HL-60/S4 treated with phorbol 12-myristate 13-acetate at 8.2 ng/mL for 4 days and 3 days (cell line): ENCODE results near the gene OR52K2.
"Not testable (repeated sequence)": the region's sequence is repeated elsewhere in the genome, so short reads cannot be mapped to it uniquely, and the experiment has no call there.

ENCODE experiments used
- in situ Hi-C: fragments of 300-500 bp; cut with MboI; formaldehyde crosslinking; loops from 2 replicates; pipeline ENCODE4 v1.15.0; 2022; ENCODE audit warnings: low sequenced_read_pairs

Gene OR52K2

DNA sequence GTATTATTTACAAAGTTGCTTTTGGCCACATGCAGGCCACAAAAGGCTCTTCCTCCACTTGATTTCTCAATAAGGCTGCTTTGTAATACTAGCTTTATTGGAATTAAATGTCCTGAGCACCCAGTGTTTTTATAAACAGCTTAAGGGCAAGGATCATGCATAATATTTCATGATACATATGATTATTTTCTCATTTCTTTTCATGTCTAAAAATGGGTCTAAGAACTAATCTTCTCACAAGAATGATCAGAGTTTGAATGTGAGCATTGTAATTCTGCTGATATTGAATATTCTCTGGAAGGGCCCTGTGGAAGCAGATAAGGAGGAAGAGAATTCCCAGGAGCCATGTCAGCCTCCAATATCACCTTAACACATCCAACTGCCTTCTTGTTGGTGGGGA is at the start of gene OR52K2:
Gene OR52K2 (plus strand): TSS at position 301 of the 400 bp plus-strand sequence. CDS start 45 bp downstream, at position 346.
- in situ Hi-C loops = no loop called here

DNA sequence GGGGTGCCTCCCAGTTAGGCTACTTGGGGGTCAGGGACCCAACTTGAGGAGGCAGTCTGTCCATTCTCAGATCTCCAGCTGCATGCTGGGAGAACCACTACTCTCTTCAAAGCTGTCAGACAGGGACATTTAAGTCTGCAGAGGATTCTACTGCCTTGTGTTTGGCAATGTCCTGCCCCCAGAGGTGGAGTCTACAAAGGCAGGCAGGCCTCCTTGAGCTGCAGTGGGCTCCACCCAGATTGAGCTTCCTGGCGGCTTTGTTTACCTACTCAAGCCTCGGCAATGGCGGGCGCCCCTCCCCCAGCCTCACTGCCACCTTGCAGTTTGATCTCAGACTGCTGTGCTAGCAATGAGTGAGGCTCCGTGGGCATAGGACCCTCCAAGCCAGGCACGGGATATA is 42.9 kb upstream of the OR52K2 start:
- in situ Hi-C loops = not testable (repeated sequence)

DNA sequence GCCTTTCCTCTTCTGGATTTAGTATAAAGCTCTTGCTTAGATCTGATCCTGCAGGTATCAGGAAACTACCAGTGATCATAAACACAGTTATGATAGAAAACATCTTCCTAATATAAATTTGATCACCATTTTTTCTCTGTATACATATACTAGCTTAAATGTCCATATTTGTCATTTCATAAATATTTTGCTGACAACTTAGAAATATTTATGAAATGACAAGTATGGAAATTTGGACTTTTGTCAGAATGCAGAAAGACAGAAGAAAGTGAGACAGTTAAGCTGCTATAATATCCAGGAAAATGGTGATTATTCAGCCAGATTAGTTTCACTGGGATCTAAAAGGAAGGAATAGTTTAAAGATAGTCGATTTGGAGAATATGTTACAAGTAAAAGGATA is 32.8 kb upstream of the OR52K2 start:
- in situ Hi-C loops = no loop called here

DNA sequence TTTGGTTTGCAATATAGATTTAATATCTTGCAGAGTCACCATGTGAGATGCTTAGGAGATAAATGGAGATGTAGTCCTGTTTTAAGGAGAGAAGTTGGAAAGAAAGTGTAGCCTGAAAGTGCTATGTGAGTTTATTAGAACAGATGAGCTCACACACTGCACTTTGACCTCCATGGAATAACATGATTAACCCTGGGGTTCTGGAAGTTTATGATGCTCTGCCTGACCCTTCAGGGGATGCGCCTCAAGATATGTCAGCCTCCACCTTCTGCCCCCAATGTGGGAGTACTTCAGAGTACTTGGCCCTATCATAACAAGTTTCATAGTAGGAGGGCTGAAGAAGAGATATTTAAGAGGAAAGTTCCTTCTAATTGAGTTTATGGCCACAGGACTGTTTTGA is 32.3 kb upstream of the OR52K2 start:
- in situ Hi-C loops = no loop called here

DNA sequence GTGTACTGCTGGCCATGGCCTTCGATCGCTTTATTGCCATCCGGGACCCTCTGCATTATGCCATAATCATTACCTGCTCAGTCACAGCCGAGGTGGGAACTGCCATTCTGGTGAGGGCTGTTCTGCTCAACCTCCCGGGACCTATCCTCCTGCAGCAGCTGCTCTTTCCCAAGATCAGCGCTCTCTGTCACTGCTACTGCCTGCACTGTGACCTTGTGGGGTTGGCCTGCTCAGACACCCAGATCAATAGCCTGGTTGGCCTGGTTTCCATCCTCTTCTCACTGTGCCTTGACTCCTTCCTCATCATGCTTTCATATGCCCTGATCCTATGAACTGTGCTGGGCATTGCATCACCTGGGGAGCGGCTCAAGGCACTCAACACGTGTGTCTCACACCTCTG is 30.7 kb upstream of the OR52K2 start:
- in situ Hi-C loops = no loop called here

DNA sequence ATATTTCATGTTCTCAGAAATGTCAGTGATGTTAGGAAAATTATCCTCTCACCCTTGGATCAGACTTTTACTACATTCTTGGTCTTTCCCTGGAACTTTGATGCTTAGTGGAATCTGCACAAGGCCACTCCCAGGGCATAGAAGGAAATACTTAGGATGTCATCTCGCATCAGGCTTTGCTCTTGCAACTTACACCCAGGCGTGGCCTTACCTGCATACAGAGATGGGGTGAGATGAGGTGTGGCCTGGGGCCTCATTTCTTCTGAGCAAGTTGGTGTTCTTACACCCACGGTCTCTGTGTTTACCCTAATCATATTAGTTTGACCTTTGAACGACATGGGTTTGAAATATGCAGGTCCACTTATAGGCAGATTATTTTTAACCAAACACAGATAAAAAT is 19.0 kb upstream of the OR52K2 start:
- in situ Hi-C loops = no loop called here

DNA sequence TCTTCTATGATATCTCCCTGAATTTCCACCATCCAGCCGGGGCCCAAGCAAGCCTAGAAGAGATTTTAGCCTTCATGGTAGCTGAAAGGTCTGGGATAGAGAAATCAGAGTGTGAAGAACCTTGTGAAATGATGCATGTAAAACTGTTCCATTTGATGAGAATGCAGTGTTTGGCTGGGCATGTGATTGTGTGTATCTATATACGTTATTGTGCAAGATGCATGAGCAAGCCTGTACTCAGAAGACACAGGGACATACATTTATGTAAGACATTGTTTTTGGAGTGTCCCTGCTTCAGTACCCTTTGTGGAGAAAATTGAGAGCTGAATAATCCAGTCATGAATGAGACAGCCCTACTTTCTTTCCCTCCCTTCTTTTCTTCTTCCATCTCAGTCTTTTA is 15.2 kb upstream of the OR52K2 start:
- in situ Hi-C loops = no loop called here

DNA sequence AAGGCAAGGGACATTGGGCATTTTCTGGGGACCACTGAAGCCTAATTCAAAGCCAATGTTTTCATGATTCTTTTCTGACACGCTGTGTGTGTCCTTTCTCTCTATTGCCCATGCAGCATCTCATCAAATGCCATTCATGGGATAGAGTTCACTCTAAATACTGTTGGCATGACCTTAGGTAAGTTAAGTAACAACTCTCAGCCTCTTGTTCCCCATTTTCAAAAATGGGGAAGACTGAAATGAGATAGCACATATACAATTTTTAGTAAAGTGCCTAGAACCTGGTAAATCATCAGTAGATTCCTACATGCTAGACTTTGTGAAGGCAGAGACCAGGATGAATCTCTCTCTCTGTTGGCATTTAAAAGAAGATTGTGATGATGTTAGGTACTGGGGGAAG is 12.7 kb upstream of the OR52K2 start:
- in situ Hi-C loops = no loop called here

DNA sequence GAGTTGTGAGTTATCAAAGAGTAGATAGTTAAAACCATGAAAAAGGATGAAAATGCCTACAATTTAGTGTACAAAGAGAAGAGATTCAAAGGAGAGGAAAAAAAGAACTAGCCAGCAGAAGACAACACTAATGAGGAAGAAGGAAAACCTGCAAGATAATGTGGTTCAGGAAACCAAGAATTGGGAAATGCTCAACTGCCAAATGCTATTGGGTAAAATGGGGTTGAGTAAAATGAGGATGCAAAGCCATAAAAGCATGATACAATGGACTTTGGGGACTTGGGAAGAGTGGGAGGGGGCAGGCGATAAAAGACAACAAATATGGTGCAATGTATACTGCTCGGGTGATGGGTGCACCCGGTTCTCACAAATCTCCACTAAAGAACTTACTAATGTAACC is 7.6 kb upstream of the OR52K2 start:
- in situ Hi-C loops = no loop called here

DNA sequence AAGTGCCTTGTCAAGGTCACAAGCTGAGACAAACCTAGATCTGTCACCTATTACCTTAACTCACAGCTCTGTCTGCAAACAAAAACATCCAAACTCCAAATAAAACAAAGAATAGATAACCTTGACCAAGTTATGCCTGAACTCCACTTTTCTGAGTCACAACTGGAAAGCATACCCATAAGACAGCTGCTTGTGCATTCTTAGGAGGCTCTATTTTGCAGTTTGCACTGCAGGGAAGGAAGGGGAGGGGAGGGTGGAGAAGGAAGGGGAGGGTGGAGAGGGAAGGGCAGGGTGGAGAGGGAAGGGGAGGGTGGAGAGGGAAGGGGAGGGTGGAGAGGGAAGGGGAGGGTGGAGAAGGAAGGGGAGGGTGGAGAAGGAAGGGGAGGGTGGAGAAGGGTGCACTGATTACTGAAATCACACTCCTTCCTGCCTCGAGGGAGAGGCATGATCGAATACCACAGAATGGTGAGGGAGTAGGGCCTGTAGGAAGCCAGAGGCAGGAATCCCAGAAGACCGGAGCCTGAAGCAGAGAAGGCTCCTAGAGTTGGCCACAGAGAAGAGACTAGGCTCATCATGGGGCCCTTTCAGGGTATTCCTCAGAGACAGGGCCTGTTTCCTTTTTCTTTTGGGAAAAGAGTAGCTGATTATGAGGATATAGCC is 5.7 kb upstream of the OR52K2 start:
- in situ Hi-C loops = no loop called here

DNA sequence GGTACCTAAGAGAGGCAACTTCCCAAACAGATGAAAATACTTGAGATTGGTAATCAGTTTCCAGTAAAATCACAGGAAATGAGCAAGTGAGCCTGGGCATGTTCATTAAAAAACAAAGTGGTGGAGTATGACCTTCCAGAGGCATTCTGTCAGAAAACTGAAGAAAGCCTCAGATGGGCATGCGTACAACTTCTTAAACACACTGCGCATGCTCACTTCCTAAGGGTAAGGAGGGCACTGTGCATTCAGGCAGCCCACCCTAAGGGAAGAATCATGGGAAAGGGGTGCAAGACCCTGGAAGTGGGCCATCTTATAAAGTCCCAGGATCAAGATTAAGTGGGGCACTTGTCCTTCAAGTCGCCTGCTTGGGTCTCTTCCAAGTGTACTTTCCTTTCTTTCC is 4.0 kb downstream of the OR52K2 start:
- in situ Hi-C loops = no loop called here

DNA sequence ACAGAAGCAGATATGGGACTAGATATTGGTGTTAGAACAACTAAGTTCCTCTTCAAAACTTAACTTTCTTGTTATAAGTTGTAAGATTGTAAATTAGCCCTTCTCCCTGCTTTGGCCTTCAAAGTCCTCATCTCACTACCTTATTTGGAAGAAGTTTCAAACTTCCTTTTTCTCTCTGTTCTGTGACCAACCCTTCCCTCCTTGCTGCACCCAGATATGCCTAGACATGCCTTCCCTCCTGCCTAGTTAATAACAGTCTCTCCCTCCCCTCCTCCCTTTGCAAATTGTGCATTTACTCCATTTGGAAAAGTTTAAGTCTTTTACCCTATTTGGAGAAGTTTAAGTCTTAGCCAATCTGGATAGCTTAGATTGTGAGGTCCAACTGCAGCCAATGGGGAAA is 4.9 kb downstream of the OR52K2 start:
- in situ Hi-C loops = no loop called here

DNA sequence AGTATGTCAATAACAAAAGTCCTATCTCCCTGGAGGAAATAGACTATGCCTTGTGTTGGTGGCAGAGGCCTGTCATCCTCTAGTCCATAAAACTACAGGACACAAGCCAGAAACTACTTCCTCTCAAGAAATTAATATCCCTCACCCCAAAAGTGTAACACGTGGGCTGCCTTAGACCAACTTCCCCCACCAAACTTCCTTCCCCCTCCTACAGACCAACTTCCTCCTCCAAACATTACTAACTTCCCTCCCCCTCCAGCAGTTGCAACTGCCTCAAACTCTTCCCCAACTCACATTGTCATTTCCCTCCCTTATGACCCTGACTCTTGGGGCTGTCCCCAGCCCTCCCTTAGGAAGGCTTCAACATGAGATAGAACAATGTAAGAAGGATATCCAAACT is 6.3 kb downstream of the OR52K2 start:
- in situ Hi-C loops = no loop called here

DNA sequence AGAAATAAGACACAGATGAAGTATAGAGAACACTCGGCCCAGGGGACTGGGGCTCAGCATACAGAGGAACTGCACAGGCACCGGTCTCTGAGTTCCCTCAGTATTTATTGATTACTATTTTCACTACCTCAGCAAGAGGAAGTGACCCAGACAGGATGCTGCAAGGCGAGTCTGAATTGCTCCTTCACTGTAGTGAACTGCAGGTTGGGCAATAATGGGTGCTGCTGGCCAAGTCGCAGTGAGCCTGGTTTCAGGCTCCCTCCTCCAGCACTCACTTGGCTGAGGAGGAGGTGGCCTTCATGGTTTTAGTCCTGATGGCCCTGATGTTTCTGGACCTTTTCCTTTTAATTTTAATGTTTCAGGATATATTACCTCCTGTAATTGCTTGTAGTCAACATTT is 10.4 kb downstream of the OR52K2 start:
- in situ Hi-C loops = no loop called here

DNA sequence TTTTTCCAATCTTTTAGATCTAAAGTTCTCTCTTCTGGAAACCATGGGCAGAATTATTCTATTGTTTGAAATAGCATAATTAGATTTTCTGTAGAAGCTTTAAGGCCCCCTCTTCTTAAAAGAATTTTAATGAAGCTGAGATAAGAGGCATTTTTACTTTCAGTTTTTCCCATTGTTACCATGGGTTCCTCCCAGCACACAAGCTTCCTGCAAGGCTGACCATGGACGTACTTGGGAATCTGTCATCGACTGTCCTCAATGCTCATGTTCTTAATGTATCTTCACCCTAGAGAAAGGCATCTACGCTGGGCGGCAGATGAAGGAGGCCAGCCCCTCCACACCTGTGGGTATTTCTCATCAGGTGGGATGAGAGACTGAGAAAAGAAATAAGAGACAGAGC is 11.1 kb downstream of the OR52K2 start:
- in situ Hi-C loops = no loop called here

DNA sequence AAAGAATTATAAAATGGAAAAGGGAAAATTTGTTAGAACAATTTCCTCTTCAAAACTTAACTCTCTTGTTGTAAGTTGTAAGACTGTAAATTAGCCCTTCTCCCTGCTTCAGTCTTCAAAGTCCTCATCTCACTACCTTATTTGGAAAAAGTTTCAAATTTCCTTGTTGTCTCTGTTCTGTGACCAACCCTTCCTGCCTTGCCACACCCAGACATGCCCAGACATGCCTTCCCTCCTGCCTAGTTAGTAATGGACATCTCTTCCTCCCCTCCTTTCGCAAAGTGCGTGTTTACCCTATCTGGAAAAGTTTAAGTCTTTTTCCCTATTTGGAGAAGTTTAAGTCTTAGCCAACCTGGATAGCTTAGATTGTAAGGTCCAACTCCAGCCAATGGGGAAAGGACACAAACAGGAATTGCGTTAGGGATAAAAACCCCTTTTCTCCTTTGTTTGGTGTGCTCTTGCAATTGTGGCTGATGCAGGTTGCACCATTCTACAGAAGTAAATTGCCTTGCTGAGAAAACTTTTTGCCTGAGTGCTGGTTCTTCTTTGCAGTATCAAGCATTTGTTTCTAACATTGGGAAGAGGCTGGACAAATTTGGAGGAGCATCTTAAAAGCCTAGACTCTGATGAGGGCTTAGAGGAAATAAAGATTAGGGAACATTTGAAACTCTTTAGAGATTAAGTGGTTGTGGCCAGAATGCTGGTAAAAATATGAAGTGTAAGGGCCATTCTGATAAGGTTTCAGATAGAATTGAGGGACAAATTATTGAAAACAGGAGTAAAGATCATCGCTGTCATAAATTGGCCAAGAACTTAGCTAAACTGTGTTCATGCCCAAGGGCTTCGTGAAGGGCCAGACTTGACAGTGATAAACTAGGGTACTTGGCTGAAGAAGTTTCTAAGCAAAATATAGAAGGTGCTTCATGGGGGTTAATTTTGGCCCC is 15.4 kb downstream of the OR52K2 start:
- in situ Hi-C loops = no loop called here

DNA sequence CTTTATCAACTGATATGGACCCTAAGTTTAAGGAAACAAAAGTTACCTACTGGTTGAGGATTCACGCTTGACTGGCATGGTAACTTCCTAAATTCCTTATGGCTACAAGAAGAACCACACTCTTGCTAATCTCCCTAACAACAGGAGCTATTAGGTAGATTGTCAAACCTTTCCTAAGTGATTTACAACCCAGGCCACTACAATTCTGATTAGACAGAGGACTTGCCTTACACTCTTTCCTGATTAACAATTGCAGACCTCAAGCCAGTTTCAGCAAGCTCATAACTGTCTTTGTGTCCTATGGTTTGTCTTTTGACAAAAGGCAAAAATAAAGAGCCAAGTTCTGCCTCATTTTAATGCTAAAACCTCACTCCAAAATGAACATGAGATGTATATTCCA is 16.3 kb downstream of the OR52K2 start:
- in situ Hi-C loops = no loop called here

DNA sequence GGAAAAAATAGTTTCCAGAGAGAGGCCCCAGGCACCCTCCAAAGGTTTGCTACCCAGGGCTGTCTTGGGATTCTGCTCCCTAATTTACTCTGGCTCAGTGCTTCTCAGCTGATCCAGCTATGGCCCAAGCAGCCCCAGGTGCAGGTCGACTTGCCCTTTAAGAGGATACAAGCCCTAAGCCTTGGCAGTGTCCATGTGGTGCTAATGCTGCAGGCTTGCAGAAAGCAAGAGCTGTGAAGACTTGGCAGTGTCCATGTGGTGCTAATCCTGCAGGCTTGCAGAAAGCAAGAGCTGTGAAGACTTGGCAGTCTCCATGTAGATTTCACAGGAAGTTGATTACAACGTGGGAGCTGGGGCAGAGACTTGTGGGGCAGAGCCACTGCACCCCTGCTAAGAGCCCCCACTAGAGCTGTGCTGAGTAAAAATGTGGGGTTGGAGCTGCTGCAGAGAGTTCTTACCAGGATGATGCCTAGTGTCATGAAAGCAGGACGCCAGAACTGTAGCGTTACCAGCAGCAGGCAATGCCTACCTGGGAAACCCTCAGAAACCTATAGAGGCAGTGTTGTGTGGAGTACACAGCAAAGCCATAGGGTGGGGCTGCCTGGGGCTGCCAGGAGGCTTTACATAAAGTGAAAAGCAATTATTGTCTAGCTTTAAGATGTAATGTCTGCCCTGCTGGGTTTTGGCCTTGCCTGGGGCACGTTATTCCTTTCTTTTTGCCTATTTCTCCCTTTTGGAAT is 17.2 kb downstream of the OR52K2 start:
- in situ Hi-C loops = no loop called here

DNA sequence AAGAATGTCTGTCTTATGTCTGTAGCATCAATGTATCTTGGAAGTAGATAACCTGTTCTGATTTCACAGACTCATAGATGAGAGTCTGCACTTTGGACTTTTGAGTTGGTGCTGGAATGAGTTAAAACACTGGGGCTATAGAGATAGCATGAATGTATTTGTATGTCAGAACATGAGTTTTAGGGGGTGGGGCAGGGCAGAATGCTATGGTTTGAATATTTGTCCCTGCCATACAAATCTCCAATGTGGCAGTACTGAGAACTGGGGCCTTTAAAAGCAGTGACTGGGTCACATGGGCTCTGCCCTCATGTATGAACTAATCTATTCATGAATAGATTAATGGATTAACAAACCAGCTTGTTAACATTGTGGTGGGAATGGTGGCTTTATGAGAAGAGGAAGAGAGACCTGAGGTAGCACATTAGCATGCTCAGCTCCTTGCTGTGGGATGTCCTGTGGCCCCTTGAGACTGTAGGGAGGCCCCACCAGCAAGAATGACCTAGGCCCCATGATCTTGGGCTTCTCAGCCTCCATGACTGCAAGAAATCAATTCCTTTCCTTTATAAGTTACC is 17.9 kb downstream of the OR52K2 start:
- in situ Hi-C loops = no loop called here

DNA sequence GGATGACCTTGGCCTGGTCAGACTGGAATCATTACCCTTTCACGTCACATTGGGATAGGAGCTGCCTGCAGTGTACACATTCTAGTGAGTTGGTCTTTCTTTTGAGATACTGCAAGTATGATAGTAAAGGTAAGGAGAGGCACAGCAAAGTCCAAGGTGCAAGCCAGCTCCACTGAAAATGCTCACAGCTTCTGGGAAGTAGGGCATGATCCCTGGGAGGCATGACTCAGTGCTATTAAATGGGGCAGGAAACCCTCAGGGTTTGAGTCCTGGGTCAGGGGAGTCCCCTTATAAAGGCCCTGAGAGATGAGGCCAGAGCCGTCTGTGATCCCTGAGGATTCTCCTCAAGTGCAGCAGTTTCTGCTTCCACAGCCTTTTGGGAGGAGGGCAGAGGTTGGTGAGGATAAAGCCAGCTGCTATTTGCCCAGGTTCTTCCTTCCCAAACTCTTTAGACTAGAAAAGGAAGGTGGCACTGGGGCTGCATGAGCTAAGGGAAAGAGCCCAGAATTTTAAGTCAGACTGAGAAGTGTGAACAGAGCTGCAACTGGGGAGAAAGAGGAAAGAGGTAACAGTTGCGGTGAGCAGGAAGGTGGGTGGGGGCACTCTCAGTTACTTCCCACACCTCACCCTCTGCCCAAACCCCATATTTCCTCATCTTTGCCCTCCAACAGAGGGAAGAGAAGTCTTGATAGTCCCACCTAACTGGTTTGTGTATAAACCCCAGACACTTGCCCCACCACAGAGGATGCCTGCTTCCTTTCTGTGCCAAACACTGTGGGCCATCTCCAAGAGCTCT is 18.9 kb downstream of the OR52K2 start:
- in situ Hi-C loops = no loop called here

DNA sequence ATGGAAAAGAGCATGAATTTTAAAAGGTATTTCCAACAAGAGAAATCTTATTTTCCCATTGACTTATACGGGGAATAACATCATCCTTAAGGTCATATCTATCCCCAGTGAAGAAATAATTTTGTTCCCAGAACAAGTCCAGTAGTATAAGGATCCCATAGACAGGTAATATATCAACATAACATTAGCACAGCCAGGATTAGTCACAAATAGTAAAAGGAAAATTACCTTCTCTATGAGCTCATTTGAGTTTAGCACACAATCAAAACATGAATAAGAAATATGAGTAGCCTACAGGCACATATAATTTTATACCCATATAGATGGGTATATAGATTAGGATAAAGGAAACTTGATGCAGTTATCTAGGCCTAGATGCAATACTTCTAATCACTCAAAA is 30.5 kb downstream of the OR52K2 start:
- in situ Hi-C loops = no loop called here
